ENCODE measurements around the gene OR6S1. TPM values are rescaled to one million over a fixed set of nuclear protein-coding genes. Genes with fewer than 3 reads are reported as not detected.
"Not testable (repeated sequence)": the region's sequence is repeated elsewhere in the genome, so short reads cannot be mapped to it uniquely, and the experiment has no call there.

OR6S1 gene
- total RNA-seq, 1 donor from 2014 or later, result not detected

DNA sequence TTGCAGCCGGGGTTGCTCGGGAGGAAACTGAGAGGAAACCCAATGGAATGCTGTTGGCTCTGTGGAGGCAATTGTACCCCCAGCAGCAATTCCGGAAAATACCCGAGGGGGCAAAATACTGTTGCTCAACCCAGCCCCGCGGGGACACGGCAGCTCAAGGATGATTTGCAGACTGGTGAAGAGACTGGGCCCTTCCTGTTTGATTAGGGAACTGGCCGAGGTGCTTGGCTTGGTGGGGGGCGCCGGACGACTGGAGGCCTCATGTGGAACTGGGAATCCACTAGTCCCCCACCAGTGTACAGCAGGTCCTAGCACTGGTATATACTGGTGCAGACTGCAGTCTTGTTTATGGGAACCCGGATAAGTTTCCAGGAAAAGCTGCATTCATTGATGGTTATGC is 40.0 kb downstream of the OR6S1 start:
- H3K4me3 Mint-ChIP-seq, result no peak overlapping the region
- ChIA-PET POLR2A (no interaction called here), CTCF (no interaction called here)
- H3K27ac Mint-ChIP-seq, result no peak overlapping the region
- H3K36me3 Mint-ChIP-seq (ENCODE audit: low read depth), result no peaks in the 10 kb centered on the region
- no peaks in the 10 kb centered on the region for H3K4me1 Mint-ChIP-seq
- no peaks in the 10 kb centered on the region for H3K9me3 Mint-ChIP-seq
- no peaks in the 10 kb centered on the region for H3K27me3 Mint-ChIP-seq
- intact Hi-C loops (cut with micrococcal nuclease), result no loop called here
- DNase-seq (no peak), ATAC-seq (ENCODE audit: low read depth) (no peak)
- TF ChIP-seq, protein P1, sequence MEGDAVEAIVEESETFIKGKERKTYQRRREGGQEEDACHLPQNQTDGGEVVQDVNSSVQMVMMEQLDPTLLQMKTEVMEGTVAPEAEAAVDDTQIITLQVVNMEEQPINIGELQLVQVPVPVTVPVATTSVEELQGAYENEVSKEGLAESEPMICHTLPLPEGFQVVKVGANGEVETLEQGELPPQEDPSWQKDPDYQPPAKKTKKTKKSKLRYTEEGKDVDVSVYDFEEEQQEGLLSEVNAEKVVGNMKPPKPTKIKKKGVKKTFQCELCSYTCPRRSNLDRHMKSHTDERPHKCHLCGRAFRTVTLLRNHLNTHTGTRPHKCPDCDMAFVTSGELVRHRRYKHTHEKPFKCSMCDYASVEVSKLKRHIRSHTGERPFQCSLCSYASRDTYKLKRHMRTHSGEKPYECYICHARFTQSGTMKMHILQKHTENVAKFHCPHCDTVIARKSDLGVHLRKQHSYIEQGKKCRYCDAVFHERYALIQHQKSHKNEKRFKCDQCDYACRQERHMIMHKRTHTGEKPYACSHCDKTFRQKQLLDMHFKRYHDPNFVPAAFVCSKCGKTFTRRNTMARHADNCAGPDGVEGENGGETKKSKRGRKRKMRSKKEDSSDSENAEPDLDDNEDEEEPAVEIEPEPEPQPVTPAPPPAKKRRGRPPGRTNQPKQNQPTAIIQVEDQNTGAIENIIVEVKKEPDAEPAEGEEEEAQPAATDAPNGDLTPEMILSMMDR (IDR thresholded peaks at IDR 0.05), result no peak

GRCh38 chr14:20597108-20597507 is 44.4 kb downstream of the OR6S1 start:
- DNase-seq (no peak), ATAC-seq (ENCODE audit: low read depth) (no peak)
- H3K36me3 Mint-ChIP-seq (ENCODE audit: low read depth), result no peaks in the 10 kb centered on the region
- peaks cover 2% of the 10 kb centered on the region for H3K27me3 Mint-ChIP-seq
- H3K27ac Mint-ChIP-seq, result no peak overlapping the region
- TF ChIP-seq, protein P1 (IDR thresholded peaks at IDR 0.05), result no peak
- no peaks in the 10 kb centered on the region for H3K4me1 Mint-ChIP-seq
- H3K9me3 Mint-ChIP-seq, result no peaks in the 10 kb centered on the region
- no peak overlapping the region for H3K4me3 Mint-ChIP-seq
- intact Hi-C loops (cut with micrococcal nuclease), result no loop called here
- ChIA-PET CTCF (interaction anchor here (1.1 to 1.2 kb wide), 2 partner anchors 11 to 17 kb away, joined by 3 read pairs; no protein-coding TSS in a partner anchor), POLR2A (no interaction called here)

GRCh38 chr14:20595726-20596125 is 45.8 kb downstream of the OR6S1 start:
- CTCF ChIA-PET; DNase-seq; H3K4me3 Mint-ChIP-seq; intact Hi-C loops (cut with micrococcal nuclease); H3K4me1 Mint-ChIP-seq; H3K9me3 Mint-ChIP-seq; H3K27ac Mint-ChIP-seq; ATAC-seq (ENCODE audit: low read depth); H3K27me3 Mint-ChIP-seq; POLR2A ChIA-PET; H3K36me3 Mint-ChIP-seq (ENCODE audit: low read depth): not testable (repeated sequence)

DNA sequence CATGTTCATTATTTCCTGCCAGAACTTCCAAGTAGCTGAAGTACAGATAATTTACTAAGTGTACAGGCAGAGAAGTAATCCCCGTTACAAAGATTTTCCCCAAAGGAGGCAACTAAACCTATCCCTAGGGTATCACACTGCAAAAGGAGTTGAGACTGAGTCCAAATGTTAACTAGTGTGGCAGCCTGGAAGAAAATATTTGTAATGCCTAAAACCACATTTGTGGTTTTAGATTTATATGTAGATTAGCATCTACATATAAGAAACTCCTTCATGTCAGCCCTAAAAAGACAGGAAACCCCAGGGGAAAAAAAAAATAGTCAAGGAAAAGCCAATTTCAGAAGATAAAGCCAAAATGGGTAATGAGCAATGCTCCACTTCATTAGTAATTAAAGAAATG is 48.9 kb downstream of the OR6S1 start:
- intact Hi-C loops (cut with micrococcal nuclease), result no loop called here
- DNase-seq, result no peak
- Mint-ChIP-seq H3K4me1 (no peaks in the 10 kb centered on the region), H3K9me3 (no peaks in the 10 kb centered on the region), H3K36me3 (ENCODE audit: low read depth) (no peaks in the 10 kb centered on the region), H3K27ac (no peak overlapping the region), H3K27me3 (peaks cover 9% of the 10 kb centered on the region), H3K4me3 (no peak overlapping the region)
- ChIA-PET POLR2A (no interaction called here), CTCF (no interaction called here)
- ATAC-seq (ENCODE audit: low read depth), result no peak
- TF ChIP-seq, protein P1 (IDR thresholded peaks at IDR 0.05), result no peak

DNA sequence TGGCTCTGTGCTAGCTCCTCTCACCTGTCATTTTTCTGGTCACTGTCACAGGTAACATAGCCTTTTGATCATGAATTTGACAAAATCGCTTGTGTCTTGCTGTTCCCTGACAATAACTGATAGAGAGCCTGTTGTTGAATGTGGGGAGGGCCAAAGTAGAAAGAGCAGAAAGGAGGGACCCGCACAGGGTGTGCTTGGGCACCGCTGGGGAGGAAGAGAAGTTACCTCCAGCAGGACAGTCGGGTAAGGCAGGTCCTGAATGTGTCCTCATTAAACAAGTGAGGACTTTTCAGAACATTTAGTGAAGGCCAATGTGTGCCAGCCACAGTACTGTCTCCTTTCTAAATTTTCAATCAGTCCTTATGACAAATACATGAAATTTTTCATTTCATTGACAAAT is 50.3 kb downstream of the OR6S1 start, which contains the start of gene RNASE12:
TSS of gene RNASE12 (minus strand) at position 142 of the 400 bp plus-strand sequence. CDS start 653 bp downstream, outside the sequence.
- Mint-ChIP-seq H3K9me3 (no peaks in the 10 kb centered on the region), H3K27ac (no peak within 1 kb of the TSS), H3K27me3 (peaks cover 11% of the 10 kb centered on the region), H3K36me3 (ENCODE audit: low read depth) (no peaks in the 10 kb centered on the region), H3K4me1 (no peaks in the 10 kb centered on the region), H3K4me3 (no peak within 1 kb of the TSS)
- ChIA-PET CTCF (no interaction called here), POLR2A (no interaction called here)
- DNase-seq (no peak), ATAC-seq (ENCODE audit: low read depth) (no peak)
- TF ChIP-seq, protein P1 (IDR thresholded peaks at IDR 0.05), result no peak
- intact Hi-C loops (cut with micrococcal nuclease), result no loop called here

Other genes with a start within 250 kb of the OR6S1 start
- 99.0 and 120 TPM in 2 replicates for gene TEP1, start 228.2 kb downstream of the OR6S1 start, total RNA-seq
- gene KLHL33, start 205.5 kb downstream of the OR6S1 start, total RNA-seq, result 0.42 and 0.53 TPM in 2 replicates
- gene OSGEP, start 186.9 kb downstream of the OR6S1 start, total RNA-seq, result 98.3 and 112 TPM in 2 replicates
- 215 and 231 TPM in 2 replicates for gene APEX1, start 186.5 kb downstream of the OR6S1 start, total RNA-seq
- gene PIP4P1, start 180.3 kb downstream of the OR6S1 start, total RNA-seq, result 84.8 and 87.3 TPM in 2 replicates
- 87.2 and 88.0 TPM in 2 replicates for gene PNP, start 172.3 kb downstream of the OR6S1 start, total RNA-seq
- gene RNASE10, start 136.2 kb downstream of the OR6S1 start, total RNA-seq, result 0.32 and 0.73 TPM in 2 replicates
- not detected in 2 replicates for gene RNASE9, start 80.6 kb downstream of the OR6S1 start, total RNA-seq
- not detected in 2 replicates for gene RNASE11, start 53.7 kb downstream of the OR6S1 start, total RNA-seq
- not detected in 2 replicates for gene RNASE12, start 50.3 kb downstream of the OR6S1 start, total RNA-seq
- gene RNASE4, start 42.9 kb upstream of the OR6S1 start, total RNA-seq, result 0.20 and 1.0 TPM in 2 replicates
- gene ANG, start 47.1 kb upstream of the OR6S1 start, total RNA-seq, result 1.1 TPM in 1 of 2 replicates, not detected in the other
- not detected in 2 replicates for gene EDDM3A, start 104.2 kb upstream of the OR6S1 start, total RNA-seq
- gene EDDM3B, start 126.7 kb upstream of the OR6S1 start, total RNA-seq, result not detected in 2 replicates
- 9.0 and 10.0 TPM in 2 replicates for gene RNASE6, start 139.6 kb upstream of the OR6S1 start, total RNA-seq
- gene RNASE1, start 161.2 kb upstream of the OR6S1 start, total RNA-seq, result not detected in 2 replicates
- gene RNASE3, start 249.7 kb upstream of the OR6S1 start, total RNA-seq, result not detected in 2 replicates